Kidney epithelial cell (primary cell): Measurements from ENCODE around the gene DIAPH1. TPM values are rescaled to one million over a fixed set of nuclear protein-coding genes. Genes with fewer than 3 reads are reported as not detected.

Source experiments
- DNase-seq: peaks from one replicate; pipeline ENCODE4 v3.0.0-alpha.2; 2010; ENCODE audit warnings: low read depth
- H3K27me3 ChIP-seq: 2 replicates; pipeline ENCODE4 v1.6.0; 2011; ENCODE audit warnings: low read length; ENCODE audit not compliant: control insufficient read depth, insufficient read depth
- H3K36me3 ChIP-seq: 2 replicates; pipeline ENCODE4 v1.5.1; 2011; ENCODE audit warnings: low read length; ENCODE audit not compliant: control insufficient read depth, insufficient read depth
- H3K4me3 ChIP-seq: 2 replicates; pipeline ENCODE4 v1.5.1; 2011; ENCODE audit warnings: low read depth, mild to moderate bottlenecking, control low read depth, low read length
- CTCF ChIP-seq: IDR thresholded peaks from 2 replicates; pipeline ENCODE4 v1.5.1; 2011; ENCODE audit warnings: mild to moderate bottlenecking, moderate library complexity, low read length, control low read depth, inconsistent platforms; ENCODE audit not compliant: insufficient read depth, poor library complexity, severe bottlenecking
- total RNA-seq: library from RNA; depleted of rRNA; stranded (reverse); fragments of >200 nt; gene quantifications from 2 replicates; pipeline ENCODE4 v1.2.3, GENCODE V29; 2015

Gene DIAPH1
- total RNA-seq, 1 donor from 2014 or later, result 103 TPM

GRCh38 chr5:141574122-141574510 lies 44.7 kb downstream of the DIAPH1 start:
- TF ChIP-seq CTCF, result no peak
- peaks cover 4% of the 10 kb centered on the region for H3K36me3 ChIP-seq
- H3K4me3 ChIP-seq, result no peak overlapping the region
- DNase-seq, result no peak
- no peaks in the 10 kb centered on the region for H3K27me3 ChIP-seq

GRCh38 chr5:141573489-141574121 lies 45.2 kb downstream of the DIAPH1 start:
- peaks cover 4% of the 10 kb centered on the region for H3K36me3 ChIP-seq
- no peak overlapping the region for H3K4me3 ChIP-seq
- no peak for TF ChIP-seq CTCF
- DNase-seq, result no peak
- no peaks in the 10 kb centered on the region for H3K27me3 ChIP-seq

- peaks cover 1% of the 10 kb centered on the region for H3K36me3 ChIP-seq
- no peak overlapping the region for H3K4me3 ChIP-seq
- DNase-seq, result no peak
- no peak for TF ChIP-seq CTCF
- H3K27me3 ChIP-seq, result no peaks in the 10 kb centered on the region
Measured at GRCh38 chr5:141570655-141571054, 48.1 kb downstream of the DIAPH1 start.

DNA sequence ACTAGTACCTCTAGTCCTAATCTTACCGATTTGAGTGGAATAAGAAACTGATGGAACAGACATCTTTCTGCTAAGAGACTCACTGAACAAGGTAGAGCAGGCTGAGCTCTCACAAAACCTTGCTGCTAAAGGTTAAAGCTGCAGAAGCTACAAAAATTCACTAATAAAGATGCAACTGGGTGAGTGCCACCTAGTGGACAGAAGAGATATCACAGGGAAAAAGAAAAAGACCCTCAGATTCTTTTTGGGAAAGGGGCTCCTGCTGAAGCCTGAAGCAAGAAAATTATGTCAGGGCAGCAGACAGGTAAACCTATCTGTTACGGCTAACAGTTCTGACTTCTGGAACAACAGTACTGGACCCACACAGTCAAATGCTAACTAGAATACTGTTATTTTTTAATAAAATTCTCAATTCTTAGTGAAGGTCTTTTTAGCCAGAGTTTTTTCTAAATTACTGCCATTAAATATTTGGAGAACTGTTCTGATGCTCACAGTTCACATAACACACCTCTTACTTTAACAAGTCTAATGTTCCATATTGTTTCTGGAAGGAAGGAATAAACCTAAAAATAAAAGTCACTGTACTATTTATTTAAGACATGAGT lies 51.2 kb downstream of the DIAPH1 start:
- H3K36me3 ChIP-seq, result peaks cover under 1% of the 10 kb centered on the region
- peak; percentile 80 for TF ChIP-seq CTCF
- DNase-seq, result no peak

DNA sequence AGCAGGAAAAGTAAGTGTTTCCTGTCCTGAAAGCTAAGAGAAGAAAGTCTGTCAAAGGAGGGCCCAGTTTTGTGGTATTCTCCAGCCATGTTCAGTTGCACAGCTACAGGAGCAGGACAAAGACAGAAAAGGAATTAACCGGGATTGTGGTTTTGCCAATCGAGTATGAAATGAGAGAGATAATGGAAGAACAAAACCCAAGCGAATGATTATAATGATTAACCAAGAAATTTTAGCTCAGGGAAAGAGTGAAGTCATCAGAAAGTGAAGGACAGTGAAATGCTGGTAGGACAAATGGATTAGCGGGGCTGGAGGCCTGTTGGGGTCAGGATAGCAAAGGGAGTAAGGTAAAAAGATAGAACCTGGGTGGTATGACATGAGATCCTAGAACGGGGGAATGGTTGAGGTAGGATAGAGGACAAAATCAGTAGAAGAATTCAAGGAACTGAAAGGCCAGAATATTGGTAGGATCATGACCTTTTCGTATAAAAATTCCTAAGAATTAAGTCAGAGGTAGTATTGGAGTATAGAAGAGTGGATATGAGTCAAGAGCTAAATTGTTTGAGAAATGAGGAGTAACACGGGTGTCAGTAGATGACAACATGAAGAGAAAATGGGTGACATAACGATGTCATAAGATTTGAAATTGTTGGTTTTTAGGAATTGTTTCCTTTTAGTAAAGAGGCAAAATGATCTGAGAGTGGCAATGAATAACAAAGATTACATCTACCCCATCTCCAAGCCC lies 52.8 kb downstream of the DIAPH1 start:
- TF ChIP-seq CTCF, result no peak
- DNase-seq, result no peak
- no peaks in the 10 kb centered on the region for H3K27me3 ChIP-seq
- peaks cover 1% of the 10 kb centered on the region for H3K36me3 ChIP-seq
- H3K4me3 ChIP-seq, result no peak overlapping the region

More for the DNA sequence above, 51.2 kb downstream of the DIAPH1 start:
- Histone ChIP-seq H3K4me3 (no peak overlapping the region), H3K27me3 (no peaks in the 10 kb centered on the region)
